NT2/D1 (cell line): Measurements from ENCODE around the gene PLXNA2.

Source experiments
- DNase-seq: peaks from one replicate; pipeline ENCODE4 v3.0.0-alpha.2; 2011; ENCODE audit warnings: low read depth, low spot score
- H3K27me3 ChIP-seq: 2 replicates; pipeline ENCODE4 v1.6.0; 2011; ENCODE audit warnings: mild to moderate bottlenecking; ENCODE audit not compliant: insufficient read length, insufficient read depth
- H3K36me3 ChIP-seq: 2 replicates; pipeline ENCODE4 v1.6.1; 2011; ENCODE audit warnings: mild to moderate bottlenecking, low read length, mixed read lengths; ENCODE audit not compliant: insufficient read depth, insufficient read length
- H3K4me1 ChIP-seq: 2 replicates; pipeline ENCODE4 v1.5.1; 2011; ENCODE audit not compliant: insufficient read depth, insufficient read length
- H3K4me3 ChIP-seq: 2 replicates; pipeline ENCODE4 v1.5.1; 2011; ENCODE audit warnings: low read depth; ENCODE audit not compliant: insufficient read length
- H3K9ac ChIP-seq: 2 replicates; pipeline ENCODE4 v1.6.0; 2011; ENCODE audit warnings: low read depth; ENCODE audit not compliant: insufficient read length
- H3K9me3 ChIP-seq: 2 replicates; pipeline ENCODE4 v1.5.1; 2011; ENCODE audit warnings: mild to moderate bottlenecking, low read length; ENCODE audit not compliant: insufficient read depth
- SUZ12 ChIP-seq: IDR thresholded peaks from 2 replicates; pipeline ENCODE4 v1.6.1; 2011; ENCODE audit not compliant: insufficient read length, insufficient read depth; ENCODE audit errors: extremely low read depth
- YY1 ChIP-seq: IDR thresholded peaks from 2 replicates; pipeline ENCODE4 v1.6.1; 2011; ENCODE audit not compliant: insufficient read length, insufficient read depth
- ZNF274 ChIP-seq: IDR thresholded peaks from 2 replicates; pipeline ENCODE4 v1.6.1; 2011; ENCODE audit warnings: mild to moderate bottlenecking, low read depth, low read length

Gene PLXNA2

GRCh38 chr1:208026880-208027438 lies 217.2 kb downstream of the PLXNA2 start:
- Histone ChIP-seq H3K36me3 (peaks cover 19% of the 10 kb centered on the region), H3K9me3 (no peaks in the 10 kb centered on the region), H3K9ac (no peak overlapping the region), H3K4me1 (peaks cover 3% of the 10 kb centered on the region), H3K27me3 (no peaks in the 10 kb centered on the region), H3K4me3 (no peak overlapping the region)
- no peak for TF ChIP-seq ZNF274
- no peak for TF ChIP-seq SUZ12
- TF ChIP-seq YY1 = no peak
- DNase-seq = no peak

- no peaks in the 10 kb centered on the region for H3K4me1 ChIP-seq
- H3K27me3 ChIP-seq = no peaks in the 10 kb centered on the region
- no peak overlapping the region for H3K9ac ChIP-seq
- DNase-seq = no peak
- TF ChIP-seq ZNF274 = no peak
- no peak for TF ChIP-seq SUZ12
- TF ChIP-seq YY1 = no peak
- peaks cover 19% of the 10 kb centered on the region for H3K36me3 ChIP-seq
- H3K4me3 ChIP-seq = no peak overlapping the region
- no peaks in the 10 kb centered on the region for H3K9me3 ChIP-seq
Observed at GRCh38 chr1:208025031-208025430, 219.2 kb downstream of the PLXNA2 start.

GRCh38 chr1:208024406-208024805 lies 219.8 kb downstream of the PLXNA2 start:
- Histone ChIP-seq H3K36me3 (peaks cover 19% of the 10 kb centered on the region), H3K4me1 (no peaks in the 10 kb centered on the region), H3K27me3 (no peaks in the 10 kb centered on the region), H3K9ac (no peak overlapping the region), H3K4me3 (no peak overlapping the region), H3K9me3 (no peaks in the 10 kb centered on the region)
- no peak for DNase-seq
- TF ChIP-seq YY1 = no peak
- no peak for TF ChIP-seq SUZ12
- no peak for TF ChIP-seq ZNF274

GRCh38 chr1:208019257-208019656 lies 224.9 kb downstream of the PLXNA2 start:
- Histone ChIP-seq H3K4me3 (no peak overlapping the region), H3K4me1 (no peaks in the 10 kb centered on the region), H3K27me3 (peaks cover 2% of the 10 kb centered on the region), H3K36me3 (no peaks in the 10 kb centered on the region), H3K9ac (no peak overlapping the region), H3K9me3 (no peaks in the 10 kb centered on the region)
- no peak for TF ChIP-seq ZNF274
- DNase-seq = no peak

- no peak for DNase-seq
- peaks cover 2% of the 10 kb centered on the region for H3K27me3 ChIP-seq
- H3K4me1 ChIP-seq = no peaks in the 10 kb centered on the region
- TF ChIP-seq ZNF274 (no peak), SUZ12 (no peak), YY1 (no peak)
- no peaks in the 10 kb centered on the region for H3K9me3 ChIP-seq
- H3K36me3 ChIP-seq = no peaks in the 10 kb centered on the region
- H3K9ac ChIP-seq = no peak overlapping the region
- no peak overlapping the region for H3K4me3 ChIP-seq
Observed at GRCh38 chr1:208015255-208015654, 228.9 kb downstream of the PLXNA2 start.

- Histone ChIP-seq H3K9ac (no peak overlapping the region), H3K9me3 (no peaks in the 10 kb centered on the region), H3K27me3 (no peaks in the 10 kb centered on the region), H3K36me3 (no peaks in the 10 kb centered on the region), H3K4me3 (no peak overlapping the region), H3K4me1 (no peaks in the 10 kb centered on the region)
- TF ChIP-seq ZNF274 (no peak), SUZ12 (no peak), YY1 (no peak)
- no peak for DNase-seq
Observed at GRCh38 chr1:208013210-208013609, 231.0 kb downstream of the PLXNA2 start.

- Histone ChIP-seq H3K4me1 (no peaks in the 10 kb centered on the region), H3K9ac (no peak overlapping the region), H3K4me3 (no peak overlapping the region), H3K36me3 (no peaks in the 10 kb centered on the region), H3K27me3 (no peaks in the 10 kb centered on the region), H3K9me3 (no peaks in the 10 kb centered on the region)
- TF ChIP-seq ZNF274 (no peak), YY1 (no peak), SUZ12 (no peak)
- DNase-seq = no peak
Observed at GRCh38 chr1:208012721-208013120, 231.5 kb downstream of the PLXNA2 start.

- TF ChIP-seq YY1 (no peak), ZNF274 (no peak), SUZ12 (no peak)
- Histone ChIP-seq H3K4me1 (no peaks in the 10 kb centered on the region), H3K9ac (no peak overlapping the region), H3K27me3 (no peaks in the 10 kb centered on the region), H3K4me3 (no peak overlapping the region), H3K9me3 (no peaks in the 10 kb centered on the region; the same call in 1 of the 2 replicates), H3K36me3 (no peaks in the 10 kb centered on the region)
- DNase-seq = no peak
Observed at GRCh38 chr1:208010487-208011071, 233.6 kb downstream of the PLXNA2 start.
